ENCODE results near the gene BBX.

Gene BBX

GRCh38 chr3:107727102-107727501 is 204.3 kb downstream of the BBX start:
- TF ChIP-seq CEBPB (IDR thresholded peaks at IDR 0.05) (no peak), TCF12 (IDR thresholded peaks at IDR 0.05; ENCODE audit: low read depth) (no peak), RAD21 (IDR thresholded peaks at IDR 0.05; ENCODE audit: low read depth) (no peak), CREB1 (IDR thresholded peaks at IDR 0.05; ENCODE audit: low read depth) (no peak), USF1 (IDR thresholded peaks at IDR 0.05) (no peak), REST (IDR thresholded peaks at IDR 0.05; ENCODE audit: low read depth) (no peak), NFIC (IDR thresholded peaks at IDR 0.05) (no peak)

GRCh38 chr3:107729686-107730085 is 206.9 kb downstream of the BBX start:
- TF ChIP-seq TEAD4 (IDR thresholded peaks at IDR 0.05), result no peak
- no peak for TF ChIP-seq RAD21 (IDR thresholded peaks at IDR 0.05; ENCODE audit: low read depth)
- no peak for TF ChIP-seq NFIC (IDR thresholded peaks at IDR 0.05)
- no peak for TF ChIP-seq TCF12 (IDR thresholded peaks at IDR 0.05; ENCODE audit: low read depth)
- no peak for TF ChIP-seq CREB1 (IDR thresholded peaks at IDR 0.05; ENCODE audit: low read depth)

- no peak for TF ChIP-seq YY1 (IDR thresholded peaks at IDR 0.05; ENCODE audit: low read depth)
- TF ChIP-seq NFIC (IDR thresholded peaks at IDR 0.05), result no peak
- TF ChIP-seq TEAD4 (IDR thresholded peaks at IDR 0.05), result no peak
- TF ChIP-seq USF1 (IDR thresholded peaks at IDR 0.05), result no peak
- no peak for TF ChIP-seq MAX (IDR thresholded peaks at IDR 0.05)
Observed at GRCh38 chr3:107734317-107734716, 211.6 kb downstream of the BBX start.

GRCh38 chr3:107737914-107738313 is 215.2 kb downstream of the BBX start:
- TF ChIP-seq CEBPB (IDR thresholded peaks at IDR 0.05) (no peak), EP300 (IDR thresholded peaks at IDR 0.05; ENCODE audit: borderline replicate concordance) (no peak)

- TF ChIP-seq TAF1 (IDR thresholded peaks at IDR 0.05; ENCODE audit: low read depth) (no peak), EP300 (IDR thresholded peaks at IDR 0.05; ENCODE audit: borderline replicate concordance) (no peak), REST (IDR thresholded peaks at IDR 0.05; ENCODE audit: low read depth) (no peak), ZBTB7A (IDR thresholded peaks at IDR 0.05; ENCODE audit: low read depth) (no peak), TCF12 (IDR thresholded peaks at IDR 0.05; ENCODE audit: low read depth) (no peak), TEAD4 (IDR thresholded peaks at IDR 0.05) (no peak), CEBPB (IDR thresholded peaks at IDR 0.05) (no peak), CREB1 (IDR thresholded peaks at IDR 0.05; ENCODE audit: low read depth) (no peak), FOXM1 (IDR thresholded peaks at IDR 0.05; ENCODE audit: borderline replicate concordance, low read depth) (no peak), USF1 (IDR thresholded peaks at IDR 0.05) (no peak), EGR1 (IDR thresholded peaks at IDR 0.05) (no peak)
Observed at GRCh38 chr3:107738486-107739183, 215.9 kb downstream of the BBX start.

GRCh38 chr3:107739227-107739626 is 216.5 kb downstream of the BBX start:
- TF ChIP-seq REST (IDR thresholded peaks at IDR 0.05; ENCODE audit: low read depth), result no peak
- TF ChIP-seq YY1 (IDR thresholded peaks at IDR 0.05; ENCODE audit: low read depth), result no peak
- TF ChIP-seq ZBTB7A (IDR thresholded peaks at IDR 0.05; ENCODE audit: low read depth), result no peak
- no peak for TF ChIP-seq CEBPB (IDR thresholded peaks at IDR 0.05)
